ENCODE measurements around the gene CFHR5. TPM values are rescaled to one million over a fixed set of nuclear protein-coding genes. Genes with fewer than 3 reads are reported as not detected.

The CFHR5 gene
- polyA plus RNA-seq, 2 donors, result not detected

- Histone ChIP-seq H3K36me3 (ENCODE audit: control insufficient read depth in 2 of 2, insufficient read depth in 2 of 2, low read length in 1 of 2) (no peaks in the 10 kb centered on the region), H3K27me3 (ENCODE audit: control insufficient read depth in 1 of 2, insufficient read depth in 2 of 2, low read length in 2 of 2) (no peaks in the 10 kb centered on the region), H3K4me3 (ENCODE audit: low read depth in 1 of 2, low read length in 2 of 2) (no peak overlapping the region), H3K9me3 (ENCODE audit: control insufficient read depth in 2 of 2, insufficient read depth in 1 of 2, low read depth in 1 of 2, low read length in 1 of 2) (no peaks in the 10 kb centered on the region), H3K4me1 (ENCODE audit: control insufficient read depth in 2 of 2, insufficient read depth in 2 of 2, low read length in 1 of 2) (no peaks in the 10 kb centered on the region), H3K27ac (ENCODE audit: low read depth in 2 of 2, low read length in 1 of 2) (no peak overlapping the region)
- WGBS, 2 donors, result 71 to 72% methylated on average over 7 of the region's 7 CpGs
These were observed 64.4 kb downstream of the CFHR5 start for GRCh38 chr1:197041486-197042353.

- no peaks in the 10 kb centered on the region for H3K4me1 ChIP-seq (ENCODE audit: control insufficient read depth in 2 of 2, insufficient read depth in 2 of 2, low read length in 1 of 2)
- H3K27me3 ChIP-seq (ENCODE audit: control insufficient read depth in 1 of 2, insufficient read depth in 2 of 2, low read length in 2 of 2), result no peaks in the 10 kb centered on the region
- no peak overlapping the region for H3K4me3 ChIP-seq (ENCODE audit: low read depth in 1 of 2, low read length in 2 of 2)
- H3K9me3 ChIP-seq (ENCODE audit: control insufficient read depth in 2 of 2, insufficient read depth in 1 of 2, low read depth in 1 of 2, low read length in 1 of 2), result no peaks in the 10 kb centered on the region
- 32 to 59% methylated on average over 2 of the region's 4 CpGs for WGBS, 2 donors
- no peaks in the 10 kb centered on the region for H3K36me3 ChIP-seq (ENCODE audit: control insufficient read depth in 2 of 2, insufficient read depth in 2 of 2, low read length in 1 of 2)
- no peak overlapping the region for H3K27ac ChIP-seq (ENCODE audit: low read depth in 2 of 2, low read length in 1 of 2)
These were observed 65.5 kb downstream of the CFHR5 start for GRCh38 chr1:197042676-197043341.

- no peak overlapping the region for H3K27ac ChIP-seq (ENCODE audit: low read depth in 2 of 2, low read length in 1 of 2)
- H3K9me3 ChIP-seq (ENCODE audit: control insufficient read depth in 2 of 2, insufficient read depth in 1 of 2, low read depth in 1 of 2, low read length in 1 of 2), result no peaks in the 10 kb centered on the region
These were observed 71.7 kb downstream of the CFHR5 start for GRCh38 chr1:197049100-197049499.

More at GRCh38 chr1:197049100-197049499, 71.7 kb downstream of the CFHR5 start:
- no peak overlapping the region for H3K4me3 ChIP-seq (ENCODE audit: low read depth in 1 of 2, low read length in 2 of 2)
- no peaks in the 10 kb centered on the region for H3K27me3 ChIP-seq (ENCODE audit: control insufficient read depth in 1 of 2, insufficient read depth in 2 of 2, low read length in 2 of 2)
- H3K36me3 ChIP-seq (ENCODE audit: control insufficient read depth in 2 of 2, insufficient read depth in 2 of 2, low read length in 1 of 2), result no peaks in the 10 kb centered on the region
- no peaks in the 10 kb centered on the region for H3K4me1 ChIP-seq (ENCODE audit: control insufficient read depth in 2 of 2, insufficient read depth in 2 of 2, low read length in 1 of 2)

Other genes with a start within 250 kb of the CFHR5 start
- gene CFHR3, start 202.7 kb upstream of the CFHR5 start, polyA plus RNA-seq, result under 1 TPM in 1 of 2 donors, not detected in 1; 0.02 TPM
- gene CFHR1, start 157.8 kb upstream of the CFHR5 start, polyA plus RNA-seq, result not detected
- gene CFHR4, start 89.5 kb upstream of the CFHR5 start, polyA plus RNA-seq, result not detected
- gene CFHR2, start 33.8 kb upstream of the CFHR5 start, polyA plus RNA-seq, result not detected
- not detected for gene F13B, start 89.7 kb downstream of the CFHR5 start, polyA plus RNA-seq
- gene ASPM, start 169.1 kb downstream of the CFHR5 start, polyA plus RNA-seq, result 1 to 10 TPM; 3.8 to 4.2 TPM
- gene ZBTB41, start 223.7 kb downstream of the CFHR5 start, polyA plus RNA-seq, result 1 to 10 TPM; 1.0 to 1.5 TPM

All from esophagus (tissue), 2 donors.